Hematopoietic multipotent progenitor cell treated with erythropoietin and hydrocortisone succinate and interleukin-3 and kit ligand, for 4 days (in vitro differentiated cells): ENCODE data around the gene ZNF513.
"Not testable (repeated sequence)": the region's sequence is repeated elsewhere in the genome, so short reads cannot be mapped to it uniquely, and the experiment has no call there.

Source experiments
- DNase-seq: peaks from one replicate; pipeline ENCODE4 v3.0.0-alpha.2; 2015

The ZNF513 gene

GRCh38 chr2:27354597-27354927, 26.0 kb downstream of the ZNF513 start:
- no peak for DNase-seq

GRCh38 chr2:27353762-27354596, 26.6 kb downstream of the ZNF513 start:
- peak; percentile 83 for DNase-seq

- DNase-seq, result not testable (repeated sequence)
Measured at GRCh38 chr2:27353386-27353761, 27.2 kb downstream of the ZNF513 start.

- no peak for DNase-seq
Measured at GRCh38 chr2:27351802-27352598, 28.5 kb downstream of the ZNF513 start.

- DNase-seq, result no peak
Measured at GRCh38 chr2:27350106-27350693, 30.3 kb downstream of the ZNF513 start.

GRCh38 chr2:27347641-27348040, 32.9 kb downstream of the ZNF513 start:
- no peak for DNase-seq

- DNase-seq, result no peak
Measured at GRCh38 chr2:27336173-27336572, 44.4 kb downstream of the ZNF513 start.

GRCh38 chr2:27335311-27335710, 45.2 kb downstream of the ZNF513 start:
- DNase-seq, result no peak
